K562 (cell line): ENCODE results near the gene ITGB2.

ENCODE experiments used
- BRF2 ChIP-seq: IDR thresholded peaks from 3 replicates; pipeline ENCODE4 v1.6.1; 2011; ENCODE audit warnings: borderline replicate concordance, mild to moderate bottlenecking; ENCODE audit not compliant: insufficient read length, insufficient read depth
- CTCF ChIP-seq, 3 experiments: IDR thresholded peaks in 2 of 3; conservative IDR thresholded peaks in 1 of 3; 2 replicates each; pipeline ENCODE4 v1.5.1; 2011 to 2012; ENCODE audit warnings: low read length in 3 of 3, mild to moderate bottlenecking in 3 of 3, control low read depth in 2 of 3, improper control_type of control experiment in 1 of 3, inconsistent platforms in 1 of 3, low read depth in 1 of 3, mixed read lengths in 1 of 3, moderate library complexity in 1 of 3; ENCODE audit not compliant: insufficient read depth in 2 of 3
- EP300 ChIP-seq: IDR thresholded peaks from 2 replicates; pipeline ENCODE4 v1.6.1; 2012; ENCODE audit warnings: low read length, improper control_type of control experiment
- ETV6 ChIP-seq, 3 experiments: fragments of 150-350 bp in 1 of 3; sonication (generic) in 1 of 3; formaldehyde crosslinking in 1 of 3; IDR thresholded peaks; 2 replicates each; pipeline versions ENCODE4 v1.6.1 to v1.8.0; 2014 to 2022; ENCODE audit warnings: borderline replicate concordance in 2 of 3, low read depth in 2 of 3, antibody characterized with exemption in 1 of 3, low read length in 1 of 3, mild to moderate bottlenecking in 1 of 3, missing genetic modification reagents in 1 of 3
- JUNB ChIP-seq: fragments of 450-650 bp; formaldehyde crosslinking; conservative IDR thresholded peaks from 2 replicates; pipeline ENCODE4 v1.4.0; 2020; ENCODE audit warnings: mild to moderate bottlenecking
- POLR2A ChIP-seq: fragments of 450-650 bp; conservative IDR thresholded peaks from 2 replicates; pipeline ENCODE4 v1.6.1; 2016
- POLR2AphosphoS5 ChIP-seq: IDR thresholded peaks from 2 replicates; pipeline ENCODE4 v1.6.1; 2011; ENCODE audit warnings: mild to moderate bottlenecking, low read depth, low read length, moderate library complexity; ENCODE audit not compliant: control insufficient read depth, insufficient read depth
- SIRT6 ChIP-seq: IDR thresholded peaks from one replicate; pipeline ENCODE4 v1.6.1; 2012; ENCODE audit warnings: low read depth, mild to moderate bottlenecking, control low read depth, inconsistent platforms, low read length, moderate library complexity
- SMARCC2 ChIP-seq: fragments of 450-650 bp; IDR thresholded peaks from 2 replicates; pipeline ENCODE4 v1.6.1; 2017; ENCODE audit warnings: antibody characterized with exemption, moderate library complexity, mild to moderate bottlenecking, low read depth
- ZNF263 ChIP-seq: sonication (generic); formaldehyde crosslinking; IDR thresholded peaks from 2 replicates; pipeline ENCODE4 v1.8.0; 2022; ENCODE audit warnings: mild to moderate bottlenecking, missing genetic modification reagents, borderline replicate concordance
- ZNF785 ChIP-seq: fragments of 250-450 bp; sonication (Bioruptor Pico); IDR thresholded peaks from 2 replicates; pipeline ENCODE4 v1.4.0; 2020; ENCODE audit warnings: mild to moderate bottlenecking
- TF ChIP-seq, protein P1 (sequence below): sonication (generic); formaldehyde crosslinking; IDR thresholded peaks from 2 replicates; pipeline ENCODE4 v1.9.0; 2022; ENCODE audit warnings: mild to moderate bottlenecking, missing genetic modification reagents

DNA sequence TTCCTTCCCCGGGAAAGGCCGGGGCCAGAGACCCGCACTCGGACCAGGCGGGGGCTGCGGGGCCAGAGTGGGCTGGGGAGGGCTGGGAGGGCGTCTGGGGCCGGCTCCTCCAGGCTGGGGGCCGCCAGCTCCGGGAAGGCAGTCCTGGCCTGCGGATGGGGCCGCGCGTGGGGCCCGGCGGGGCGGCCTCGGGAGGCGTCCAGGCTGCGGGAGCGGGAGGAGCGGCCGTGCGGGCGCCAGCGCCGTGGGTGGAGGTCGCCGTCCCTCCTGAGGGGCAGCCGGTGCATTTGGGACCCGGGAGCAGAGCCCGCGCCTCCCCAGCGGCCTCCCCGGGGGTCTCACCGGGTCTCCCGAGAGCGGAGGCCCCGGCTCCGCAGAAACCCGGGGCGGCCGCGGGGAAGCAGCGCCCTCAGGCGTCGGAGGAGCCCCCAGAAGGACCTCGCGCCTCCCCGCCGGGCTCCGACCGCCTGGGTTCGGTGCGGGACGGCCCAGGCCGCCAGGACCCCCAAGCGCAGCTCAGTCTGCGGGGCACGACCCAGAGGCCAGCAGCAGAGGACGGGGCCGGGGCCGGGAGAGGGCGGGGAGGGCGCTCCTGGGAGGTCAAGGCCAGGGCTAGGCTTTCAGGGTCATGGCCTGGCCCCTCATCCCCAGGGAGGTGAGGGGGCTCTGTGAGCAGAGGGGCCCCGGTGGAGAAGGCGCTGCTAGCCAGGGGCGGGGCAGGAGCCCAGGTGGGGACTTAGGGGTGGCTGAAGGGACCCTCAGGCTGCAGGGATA lies 11.9 kb upstream of the ITGB2 start:
- TF ChIP-seq ETV6 (IDR thresholded peaks at IDR 0.05; ENCODE audit: borderline replicate concordance in 1 of 2, low read depth in 2 of 2, low read length in 1 of 2), result no peak
- no peak for TF ChIP-seq ETV6 (CRISPR knock-in tag; IDR thresholded peaks at IDR 0.05; ENCODE audit: borderline replicate concordance)
- TF ChIP-seq, protein P1, sequence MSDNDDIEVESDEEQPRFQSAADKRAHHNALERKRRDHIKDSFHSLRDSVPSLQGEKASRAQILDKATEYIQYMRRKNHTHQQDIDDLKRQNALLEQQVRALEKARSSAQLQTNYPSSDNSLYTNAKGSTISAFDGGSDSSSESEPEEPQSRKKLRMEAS (CRISPR knock-in tag), result no peak
- TF ChIP-seq POLR2AphosphoS5, result no peak
- TF ChIP-seq BRF2, result no peak
- no peak for TF ChIP-seq ZNF263 (CRISPR knock-in tag)
- peak; percentile 66 to 84 (median 80) for TF ChIP-seq CTCF (IDR thresholded peaks at IDR 0.05 in 2 of 3, conservative IDR thresholded peaks at IDR 0.05 in 1 of 3; ENCODE audit: insufficient read depth in 2 of 3, low read depth in 1 of 3, low read length in 3 of 3)
- no peak for TF ChIP-seq JUNB (CRISPR knock-in tag)
- no peak for TF ChIP-seq EP300
- no peak for TF ChIP-seq SIRT6
- no peak for TF ChIP-seq SMARCC2
- TF ChIP-seq ZNF785, result no peak
- no peak for TF ChIP-seq POLR2A
